OCI-LY3 (cell line): ENCODE results near the gene ALDH3A1.

Source experiments
- H2AFZ ChIP-seq: fragments of 200-600, 300-600 bp; shearing (Covaris generic); 2 replicates; pipeline ENCODE4 v1.6.0; 2014; ENCODE audit warnings: antibody characterized with exemption, low read depth, low read length
- H3K27ac ChIP-seq: fragments of 200-600, 300-600 bp; sonication (generic); 2 replicates; pipeline ENCODE4 v1.5.1; 2014; ENCODE audit warnings: mild to moderate bottlenecking, low read length, moderate library complexity, mixed read lengths
- H3K27me3 ChIP-seq: fragments of 200-600, 300-600 bp; sonication (generic); 2 replicates; pipeline ENCODE4 v1.6.1; 2014; ENCODE audit warnings: low read depth, low read length, mixed read lengths
- H3K36me3 ChIP-seq: fragments of 200-600, 300-600 bp; sonication (generic); replicated peaks from 2 replicates; pipeline ENCODE3; 2014; ENCODE audit warnings: low read depth, low read length, mixed read lengths
- H3K4me1 ChIP-seq: fragments of 300-600, 200-600 bp; sonication (generic); 2 replicates; pipeline ENCODE4 v1.6.1; 2014; ENCODE audit warnings: low read length, mixed read lengths
- H3K4me2 ChIP-seq: fragments of 200-600, 300-600 bp; sonication (generic); 2 replicates; pipeline ENCODE4 v1.6.1; 2014; ENCODE audit warnings: low read length, mixed read lengths
- H3K4me3 ChIP-seq: fragments of 300-600, 200-600 bp; sonication (generic); 2 replicates; pipeline ENCODE4 v1.5.1; 2014; ENCODE audit warnings: antibody characterized with exemption, mild to moderate bottlenecking, low read length, moderate library complexity
- H3K79me2 ChIP-seq: fragments of 300-600, 200-600 bp; shearing (Covaris generic); 2 replicates; pipeline ENCODE4 v1.6.1; 2014; ENCODE audit warnings: mild to moderate bottlenecking, low read length, mixed read lengths
- H3K9ac ChIP-seq: fragments of 300-600, 200-600 bp; shearing (Covaris generic); 2 replicates; pipeline ENCODE4 v1.6.0; 2014; ENCODE audit warnings: mild to moderate bottlenecking, low read length, moderate library complexity
- H3K9me3 ChIP-seq: fragments of 200-600, 300-600 bp; shearing (Covaris generic); 2 replicates; pipeline ENCODE4 v1.6.1; 2014; ENCODE audit warnings: low read length, mixed read lengths; ENCODE audit not compliant: insufficient read depth
- H4K20me1 ChIP-seq: fragments of 200-600, 300-600 bp; sonication (generic); 2 replicates; pipeline ENCODE4 v1.6.1; 2016; ENCODE audit warnings: low read length, mixed read lengths; ENCODE audit not compliant: insufficient read depth
- EZH2phosphoT487 ChIP-seq: fragments of 200-600 bp; shearing (Covaris generic); IDR thresholded peaks from 2 replicates; pipeline ENCODE4 v1.6.1; 2018; ENCODE audit warnings: antibody characterized with exemption, mixed run types, low read depth
- TF ChIP-seq, protein P1 (sequence below): fragments of 200-600, 300-600 bp; sonication (generic); IDR thresholded peaks from 2 replicates; pipeline ENCODE4 v1.5.1; 2014; ENCODE audit warnings: antibody characterized with exemption, low read length, low read depth

The ALDH3A1 gene

DNA sequence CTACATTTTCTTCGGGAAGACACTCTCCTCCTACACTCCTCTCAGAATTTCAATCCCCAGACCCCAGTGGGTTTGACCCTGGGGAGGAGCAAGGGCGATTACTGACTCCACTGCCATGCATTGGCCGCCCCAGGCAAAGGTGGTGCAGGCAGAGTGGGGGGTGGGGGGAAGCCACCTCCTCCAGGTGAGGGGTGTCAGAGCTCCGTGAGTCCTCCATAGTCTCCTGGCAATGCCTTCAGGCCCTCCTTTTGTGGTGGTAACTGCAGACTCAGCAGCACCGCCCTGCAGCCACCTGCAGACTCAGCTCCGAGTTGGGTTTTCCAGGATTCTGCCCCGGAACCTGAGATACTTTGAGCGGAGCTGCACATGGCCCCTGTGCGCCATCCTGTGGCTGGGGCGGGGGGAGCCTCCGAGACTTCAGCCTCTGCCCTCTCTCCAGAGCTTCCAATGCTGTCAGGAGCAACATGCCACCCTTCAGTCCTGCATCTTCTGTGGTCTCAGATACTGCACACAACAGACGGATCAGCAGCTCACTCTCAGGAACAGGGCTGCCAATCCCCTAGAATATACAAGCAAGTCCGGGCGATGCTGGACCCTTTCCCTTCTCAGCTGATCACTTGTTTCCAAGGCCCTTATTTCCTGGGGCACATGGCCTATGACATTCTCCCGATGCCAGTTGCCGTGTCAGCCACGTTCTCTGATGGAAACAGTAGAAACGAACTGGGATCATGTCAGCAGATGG lies 29.3 kb downstream of the ALDH3A1 start:
- TF ChIP-seq, protein P1, sequence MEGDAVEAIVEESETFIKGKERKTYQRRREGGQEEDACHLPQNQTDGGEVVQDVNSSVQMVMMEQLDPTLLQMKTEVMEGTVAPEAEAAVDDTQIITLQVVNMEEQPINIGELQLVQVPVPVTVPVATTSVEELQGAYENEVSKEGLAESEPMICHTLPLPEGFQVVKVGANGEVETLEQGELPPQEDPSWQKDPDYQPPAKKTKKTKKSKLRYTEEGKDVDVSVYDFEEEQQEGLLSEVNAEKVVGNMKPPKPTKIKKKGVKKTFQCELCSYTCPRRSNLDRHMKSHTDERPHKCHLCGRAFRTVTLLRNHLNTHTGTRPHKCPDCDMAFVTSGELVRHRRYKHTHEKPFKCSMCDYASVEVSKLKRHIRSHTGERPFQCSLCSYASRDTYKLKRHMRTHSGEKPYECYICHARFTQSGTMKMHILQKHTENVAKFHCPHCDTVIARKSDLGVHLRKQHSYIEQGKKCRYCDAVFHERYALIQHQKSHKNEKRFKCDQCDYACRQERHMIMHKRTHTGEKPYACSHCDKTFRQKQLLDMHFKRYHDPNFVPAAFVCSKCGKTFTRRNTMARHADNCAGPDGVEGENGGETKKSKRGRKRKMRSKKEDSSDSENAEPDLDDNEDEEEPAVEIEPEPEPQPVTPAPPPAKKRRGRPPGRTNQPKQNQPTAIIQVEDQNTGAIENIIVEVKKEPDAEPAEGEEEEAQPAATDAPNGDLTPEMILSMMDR: no peak
- no peak for TF ChIP-seq EZH2phosphoT487
- Histone ChIP-seq H3K27me3 (no peaks in the 10 kb centered on the region), H4K20me1 (no peaks in the 10 kb centered on the region), H3K9ac (no peak overlapping the region), H3K79me2 (no peaks in the 10 kb centered on the region), H2AFZ (no peak overlapping the region), H3K36me3 (no peaks in the 10 kb centered on the region), H3K4me3 (no peak overlapping the region), H3K4me2 (no peak overlapping the region), H3K4me1 (no peaks in the 10 kb centered on the region), H3K27ac (no peak overlapping the region), H3K9me3 (no peaks in the 10 kb centered on the region)

DNA sequence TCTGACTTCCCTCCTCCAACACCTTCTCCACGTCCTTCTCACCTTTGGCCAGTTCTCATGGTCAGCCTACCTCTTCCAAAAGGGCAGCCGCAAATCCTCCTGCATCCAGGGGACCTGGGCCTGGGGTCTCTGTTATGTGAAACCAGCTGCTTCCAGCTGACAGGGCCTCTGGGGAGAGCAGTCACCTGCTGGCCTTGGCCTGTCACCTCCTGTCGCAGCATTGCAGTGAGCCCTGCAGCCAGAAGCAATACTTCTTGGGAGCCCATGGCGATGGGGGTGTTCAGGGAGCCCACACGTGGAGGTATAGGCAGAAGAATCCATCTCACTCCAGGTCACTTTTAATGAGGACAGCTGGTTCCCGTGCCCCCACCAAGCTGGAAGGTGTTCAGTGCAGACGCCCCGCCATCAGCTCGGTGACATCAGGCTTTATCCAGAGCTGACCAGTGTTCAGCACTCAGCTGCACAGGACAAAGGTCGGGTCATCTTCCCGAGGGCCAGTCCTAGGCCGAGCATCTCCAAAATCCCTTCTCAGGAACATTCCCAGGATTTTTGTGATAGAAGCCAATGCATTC lies 30.0 kb downstream of the ALDH3A1 start:
- H3K9me3 ChIP-seq: no peaks in the 10 kb centered on the region
- no peak overlapping the region for H2AFZ ChIP-seq
- no peaks in the 10 kb centered on the region for H4K20me1 ChIP-seq
- H3K36me3 ChIP-seq: no peaks in the 10 kb centered on the region
- no peaks in the 10 kb centered on the region for H3K4me1 ChIP-seq
- H3K4me2 ChIP-seq: no peak overlapping the region
- H3K27me3 ChIP-seq: no peaks in the 10 kb centered on the region
- H3K9ac ChIP-seq: no peak overlapping the region
- TF ChIP-seq EZH2phosphoT487: no peak
- TF ChIP-seq, protein P1: no peak
- no peak overlapping the region for H3K4me3 ChIP-seq
- H3K27ac ChIP-seq: no peak overlapping the region
- no peaks in the 10 kb centered on the region for H3K79me2 ChIP-seq

DNA sequence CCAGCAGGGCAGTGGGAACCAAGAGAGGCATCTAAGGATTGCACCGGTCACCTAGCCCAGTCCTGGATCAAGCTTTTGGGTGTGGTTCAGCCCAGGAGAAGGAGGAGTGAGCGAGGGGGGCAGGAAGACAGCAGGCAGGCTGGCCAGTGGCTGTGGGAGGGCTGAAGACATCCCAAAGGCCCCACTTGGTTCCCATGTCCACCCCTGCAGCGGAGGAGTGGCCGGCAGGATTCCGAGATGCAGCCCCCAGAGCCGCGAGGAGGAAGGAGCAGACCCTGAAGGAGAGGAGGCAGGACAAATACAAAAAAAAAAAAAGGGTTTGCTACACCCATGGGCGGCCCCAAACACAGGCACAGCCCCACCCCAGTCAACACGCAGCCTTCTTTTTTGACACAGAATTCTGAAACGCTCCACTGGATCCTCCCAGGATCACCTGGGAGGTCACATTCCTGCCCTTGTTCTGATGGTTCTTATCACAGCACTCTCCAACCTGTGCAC lies 30.6 kb downstream of the ALDH3A1 start:
- Histone ChIP-seq H3K9ac (no peak overlapping the region), H3K4me2 (no peak overlapping the region), H3K27ac (no peak overlapping the region), H3K4me3 (no peak overlapping the region), H4K20me1 (no peaks in the 10 kb centered on the region), H3K36me3 (no peaks in the 10 kb centered on the region), H3K79me2 (no peaks in the 10 kb centered on the region), H2AFZ (no peak overlapping the region), H3K27me3 (no peaks in the 10 kb centered on the region), H3K4me1 (no peaks in the 10 kb centered on the region), H3K9me3 (no peaks in the 10 kb centered on the region)
- no peak for TF ChIP-seq EZH2phosphoT487
- TF ChIP-seq, protein P1: no peak

DNA sequence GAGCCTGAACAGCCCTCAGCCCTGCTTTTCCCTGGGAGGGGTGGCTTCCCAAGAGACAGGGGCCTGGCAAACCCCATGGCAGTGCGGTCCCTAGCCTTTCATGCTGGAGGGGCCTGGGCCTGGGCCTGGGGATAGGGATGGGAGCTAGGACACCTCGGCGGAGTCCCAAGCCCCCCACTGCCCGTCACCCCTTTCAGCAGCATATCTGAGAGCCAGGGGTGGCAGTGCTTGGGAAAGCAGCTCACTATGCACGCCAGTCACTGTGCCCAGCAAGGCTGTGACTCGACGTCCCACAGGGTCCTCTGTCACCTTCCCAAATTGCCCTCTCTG lies 31.1 kb downstream of the ALDH3A1 start:
- Histone ChIP-seq H3K4me3 (no peak overlapping the region), H3K27ac (no peak overlapping the region), H3K9me3 (no peaks in the 10 kb centered on the region), H3K4me2 (no peak overlapping the region), H3K27me3 (no peaks in the 10 kb centered on the region), H3K9ac (no peak overlapping the region), H4K20me1 (no peaks in the 10 kb centered on the region), H2AFZ (no peak overlapping the region), H3K36me3 (no peaks in the 10 kb centered on the region), H3K79me2 (no peaks in the 10 kb centered on the region), H3K4me1 (no peaks in the 10 kb centered on the region)
- no peak for TF ChIP-seq EZH2phosphoT487
- TF ChIP-seq, protein P1: no peak
